HG02981 (cell line): ENCODE data around the gene TRIM75.
A peak's percentile ranks its signal among the peaks of the same experiment; 100 is the strongest.
"Not testable (repeated sequence)": the region's sequence is repeated elsewhere in the genome, so short reads cannot be mapped to it uniquely, and the experiment has no call there.

ENCODE experiments used
- ATAC-seq: cut with Tn5 transposase; IDR thresholded peaks from one replicate; pipeline ENCODE4 v1.9.1; 2021; ENCODE audit warnings: mild to moderate bottlenecking, moderate library complexity; ENCODE audit not compliant: unreplicated experiment

Gene TRIM75

GRCh38 chr4:165053645-165054044, at the start of gene TRIM75:
Gene TRIM75, plus strand, starts transcription at chr4:165053866. Its CDS starts 5,282 bp downstream, at chr4:165059148.
- ATAC-seq = no peak

GRCh38 chr4:165005352-165005925, 48.2 kb upstream of the TRIM75 start:
- ATAC-seq = no peak

GRCh38 chr4:165006456-165006855, 47.2 kb upstream of the TRIM75 start:
- no peak for ATAC-seq

GRCh38 chr4:165006886-165007285, 46.8 kb upstream of the TRIM75 start:
- no peak for ATAC-seq

GRCh38 chr4:165009493-165010227, 44.0 kb upstream of the TRIM75 start:
- peak; percentile 76 for ATAC-seq

GRCh38 chr4:165010487-165010886, 43.2 kb upstream of the TRIM75 start:
- no peak for ATAC-seq

- ATAC-seq = no peak
Measured at GRCh38 chr4:165010991-165011390, 42.7 kb upstream of the TRIM75 start.

GRCh38 chr4:165011403-165011802, 42.3 kb upstream of the TRIM75 start:
- ATAC-seq = no peak

- ATAC-seq = no peak
Measured at GRCh38 chr4:165013691-165014090, 40.0 kb upstream of the TRIM75 start.

GRCh38 chr4:165016971-165017370, 36.7 kb upstream of the TRIM75 start:
- peak; percentile 70 for ATAC-seq

GRCh38 chr4:165019995-165020394, 33.7 kb upstream of the TRIM75 start:
- ATAC-seq = not testable (repeated sequence)

GRCh38 chr4:165025782-165026181, 27.9 kb upstream of the TRIM75 start:
- ATAC-seq = not testable (repeated sequence)

- no peak for ATAC-seq
Measured at GRCh38 chr4:165027762-165028402, 25.8 kb upstream of the TRIM75 start.

- no peak for ATAC-seq
Measured at GRCh38 chr4:165031436-165032211, 22.0 kb upstream of the TRIM75 start, which contains the start of gene TRIM60. Gene TRIM60, plus strand, starts transcription at chr4:165031999. Its CDS starts 8,074 bp downstream, at chr4:165040073.

GRCh38 chr4:165048170-165048569, 5.5 kb upstream of the TRIM75 start:
- no peak for ATAC-seq

GRCh38 chr4:165052627-165053026, 1.0 kb upstream of the TRIM75 start:
- ATAC-seq = no peak

- ATAC-seq = no peak
Measured at GRCh38 chr4:165055601-165056000, 1.9 kb downstream of the TRIM75 start.

GRCh38 chr4:165058666-165059065, 5.0 kb downstream of the TRIM75 start:
- no peak for ATAC-seq

GRCh38 chr4:165059386-165059785, 5.7 kb downstream of the TRIM75 start:
- no peak for ATAC-seq

GRCh38 chr4:165060938-165061337, 7.3 kb downstream of the TRIM75 start:
- no peak for ATAC-seq

- no peak for ATAC-seq
Measured at GRCh38 chr4:165070560-165070959, 16.9 kb downstream of the TRIM75 start.
